SK-N-SH (cell line): ENCODE data around the gene IL13.

Experiments
- CHD2 ChIP-seq: fragments of 150-350 bp; IDR thresholded peaks from 2 replicates; pipeline ENCODE4 v1.6.1; 2018; ENCODE audit warnings: low read length; ENCODE audit not compliant: partially characterized antibody
- CTCF ChIP-seq: fragments of 200-600 bp; sonication (generic); IDR thresholded peaks from 2 replicates; pipeline ENCODE4 v1.6.1; 2017; ENCODE audit warnings: antibody characterized with exemption, mild to moderate bottlenecking, moderate library complexity
- EZH2phosphoT487 ChIP-seq: fragments of 200-600 bp; sonication (generic); IDR thresholded peaks from 2 replicates; pipeline ENCODE4 v1.6.1; 2017; ENCODE audit warnings: low read depth, mixed run types, mild to moderate bottlenecking, antibody characterized with exemption, moderate library complexity, borderline replicate concordance
- NRF1 ChIP-seq: IDR thresholded peaks from 2 replicates; pipeline ENCODE4 v1.6.1; 2012; ENCODE audit warnings: low read depth, mild to moderate bottlenecking, low read length
- POLR2AphosphoS5 ChIP-seq: IDR thresholded peaks from 2 replicates; pipeline ENCODE4 v1.6.1; 2012; ENCODE audit warnings: low read depth, low read length
- REST ChIP-seq: IDR thresholded peaks from 2 replicates; pipeline ENCODE4 v1.6.1; 2012; ENCODE audit warnings: mild to moderate bottlenecking, low read depth, low read length, moderate library complexity
- SIN3A ChIP-seq: IDR thresholded peaks from 2 replicates; pipeline ENCODE4 v1.6.1; 2012; ENCODE audit warnings: low read depth, mild to moderate bottlenecking, low read length, moderate library complexity, borderline replicate concordance
- USF1 ChIP-seq: IDR thresholded peaks from 2 replicates; pipeline ENCODE4 v1.4.0; 2012; ENCODE audit warnings: low read depth, borderline replicate concordance

- TF ChIP-seq SIN3A, result no peak
- no peak for TF ChIP-seq POLR2AphosphoS5
- no peak for TF ChIP-seq CTCF
- no peak for TF ChIP-seq USF1
- no peak for TF ChIP-seq NRF1
- no peak for TF ChIP-seq EZH2phosphoT487
- TF ChIP-seq CHD2, result no peak
- no peak for TF ChIP-seq REST
Measured at GRCh38 chr5:132669455-132669820, 11.5 kb downstream of the IL13 start.
